OCI-LY3 (cell line): ENCODE results near the gene MAP6.

ENCODE experiments used
- CTCF ChIP-seq: fragments of 200-600, 300-600 bp; sonication (generic); IDR thresholded peaks from 2 replicates; pipeline ENCODE4 v1.5.1; 2014; ENCODE audit warnings: antibody characterized with exemption, low read length, low read depth
- EZH2phosphoT487 ChIP-seq: fragments of 200-600 bp; shearing (Covaris generic); IDR thresholded peaks from 2 replicates; pipeline ENCODE4 v1.6.1; 2018; ENCODE audit warnings: antibody characterized with exemption, mixed run types, low read depth

- TF ChIP-seq CTCF, result no peak
- no peak for TF ChIP-seq EZH2phosphoT487
Measured at GRCh38 chr11:75644370-75644769, 24.5 kb downstream of the MAP6 start.
